ENCODE measurements around the gene OR2Z1. TPM values are rescaled to one million over a fixed set of nuclear protein-coding genes. Genes with fewer than 3 reads are reported as not detected.
"Not testable (repeated sequence)": the region's sequence is repeated elsewhere in the genome, so short reads cannot be mapped to it uniquely, and the experiment has no call there.

OR2Z1 gene
- total RNA-seq, 1 experiment from 2014 or later = not detected

- TF ChIP-seq SP1 (CRISPR knock-in tag; conservative IDR thresholded peaks at IDR 0.05) (no peak), TCF7 (CRISPR knock-in tag; IDR thresholded peaks at IDR 0.05; ENCODE audit: low read depth) (no peak), ZNF423 (CRISPR knock-in tag; IDR thresholded peaks at IDR 0.05) (no peak)
- TF ChIP-seq, protein P1, sequence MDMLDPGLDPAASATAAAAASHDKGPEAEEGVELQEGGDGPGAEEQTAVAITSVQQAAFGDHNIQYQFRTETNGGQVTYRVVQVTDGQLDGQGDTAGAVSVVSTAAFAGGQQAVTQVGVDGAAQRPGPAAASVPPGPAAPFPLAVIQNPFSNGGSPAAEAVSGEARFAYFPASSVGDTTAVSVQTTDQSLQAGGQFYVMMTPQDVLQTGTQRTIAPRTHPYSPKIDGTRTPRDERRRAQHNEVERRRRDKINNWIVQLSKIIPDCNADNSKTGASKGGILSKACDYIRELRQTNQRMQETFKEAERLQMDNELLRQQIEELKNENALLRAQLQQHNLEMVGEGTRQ (CRISPR knock-in tag; IDR thresholded peaks at IDR 0.05) = no peak
Observed at GRCh38 chr19:8738377-8738776, 16.9 kb downstream of the OR2Z1 start (continued).

GRCh38 chr19:8739291-8740065, 18.0 kb downstream of the OR2Z1 start:
- ATAC-seq; H3K4me3 Mint-ChIP-seq; H3K27me3 Mint-ChIP-seq (ENCODE audit: low read depth); H3K27ac Mint-ChIP-seq; DNase-seq (ENCODE audit: low spot score); POLR2A ChIA-PET; H3K4me1 Mint-ChIP-seq; CTCF ChIA-PET: not testable (repeated sequence)
- H3K36me3 Mint-ChIP-seq = peaks cover 37% of the 10 kb centered on the region
- H3K9me3 Mint-ChIP-seq = peaks cover 41% of the 10 kb centered on the region

DNA sequence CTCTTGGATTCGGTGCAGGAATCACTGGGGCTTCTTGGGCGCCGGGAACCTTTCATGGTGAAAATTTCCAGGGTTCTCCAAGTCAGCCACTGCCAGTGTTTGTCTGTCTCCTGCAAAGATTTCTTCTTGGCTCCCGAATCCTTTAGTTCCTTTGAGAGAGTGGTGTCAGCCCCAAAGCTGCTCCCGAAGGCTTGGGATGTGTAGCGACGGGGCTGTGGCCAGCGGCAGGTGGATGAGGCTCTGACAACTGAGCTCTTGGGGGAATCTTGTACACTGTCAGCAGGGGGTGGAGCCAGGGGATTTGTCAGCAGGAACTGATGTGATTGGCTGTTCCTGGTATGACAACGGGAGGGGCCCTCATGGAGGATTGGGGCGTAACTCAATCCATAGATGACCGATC, 45.8 kb downstream of the OR2Z1 start:
- CTCF ChIA-PET, H3K36me3 Mint-ChIP-seq: not testable (repeated sequence)

DNA sequence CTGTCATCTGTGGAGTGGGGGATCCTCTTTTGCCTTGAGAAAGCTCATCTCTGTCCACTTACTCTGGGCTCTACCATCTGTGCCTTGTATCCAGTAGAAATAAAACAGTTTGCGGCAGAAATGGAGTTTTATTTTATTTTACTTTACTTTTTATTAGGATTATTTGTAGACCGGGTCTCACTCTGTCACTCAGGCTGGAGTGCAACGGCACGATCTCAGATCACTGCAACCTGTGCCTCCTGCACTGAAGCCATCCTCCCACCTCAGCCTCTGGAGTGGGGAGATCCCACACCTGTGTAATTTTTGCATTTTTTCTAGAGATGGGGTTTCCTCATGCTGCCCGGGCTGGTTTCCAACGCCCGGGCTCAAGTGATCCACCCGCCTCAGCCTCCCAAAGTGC, 47.8 kb downstream of the OR2Z1 start:
- DNase-seq (ENCODE audit: low spot score); CTCF ChIA-PET; POLR2A ChIA-PET; H3K27me3 Mint-ChIP-seq (ENCODE audit: low read depth); H3K27ac Mint-ChIP-seq; H3K36me3 Mint-ChIP-seq; H3K4me1 Mint-ChIP-seq; H3K9me3 Mint-ChIP-seq; H3K4me3 Mint-ChIP-seq; ATAC-seq: not testable (repeated sequence)

More for the DNA sequence above, 45.8 kb downstream of the OR2Z1 start:
- POLR2A ChIA-PET; H3K27ac Mint-ChIP-seq; H3K4me1 Mint-ChIP-seq; H3K27me3 Mint-ChIP-seq (ENCODE audit: low read depth); DNase-seq (ENCODE audit: low spot score); H3K4me3 Mint-ChIP-seq; H3K9me3 Mint-ChIP-seq; ATAC-seq: not testable (repeated sequence)

DNA sequence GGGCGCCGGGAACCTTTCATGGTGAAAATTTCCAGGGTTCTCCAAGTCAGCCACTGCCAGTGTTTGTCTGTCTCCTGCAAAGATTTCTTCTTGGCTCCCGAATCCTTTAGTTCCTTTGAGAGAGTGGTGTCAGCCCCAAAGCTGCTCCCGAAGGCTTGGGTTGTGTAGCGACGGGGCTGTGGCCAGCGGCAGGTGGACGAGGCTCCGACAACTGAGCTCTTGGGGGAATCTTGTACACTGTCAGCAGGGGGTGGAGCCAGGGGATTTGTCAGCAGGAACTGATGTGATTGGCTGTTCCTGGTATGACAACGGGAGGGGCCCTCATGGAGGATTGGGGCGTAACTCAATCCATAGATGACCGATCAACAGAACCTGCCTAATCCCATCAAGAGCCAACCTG, 52.2 kb downstream of the OR2Z1 start:
- H3K9me3 Mint-ChIP-seq; H3K4me3 Mint-ChIP-seq; H3K27me3 Mint-ChIP-seq (ENCODE audit: low read depth); H3K4me1 Mint-ChIP-seq; DNase-seq (ENCODE audit: low spot score); POLR2A ChIA-PET; CTCF ChIA-PET; ATAC-seq; H3K36me3 Mint-ChIP-seq; H3K27ac Mint-ChIP-seq: not testable (repeated sequence)

Other genes with a start within 250 kb of the OR2Z1 start
- gene PRAM1, start 219.0 kb upstream of the OR2Z1 start, total RNA-seq (2021) = 0.46 to 1.1 TPM (median 0.66 TPM) in 3 replicates
- gene ZNF414, start 207.5 kb upstream of the OR2Z1 start, total RNA-seq (2021) = 38.2 to 47.4 TPM (median 46.1 TPM) in 3 replicates
- 2.8 to 3.3 TPM (median 3.2 TPM) in 3 replicates for gene MYO1F, start 144.2 kb upstream of the OR2Z1 start, total RNA-seq (2021)
- gene ADAMTS10, start 110.9 kb upstream of the OR2Z1 start, total RNA-seq (2021) = 11.4 to 16.0 TPM (median 14.8 TPM) in 3 replicates
- gene NFILZ, start 91.0 kb upstream of the OR2Z1 start, total RNA-seq (2021) = not detected in 3 replicates
- gene ACTL9, start 22.8 kb upstream of the OR2Z1 start, total RNA-seq (2021) = not detected in 3 replicates
- gene ZNF558, start 110.7 kb downstream of the OR2Z1 start, total RNA-seq (2021) = 3.0 to 3.6 TPM (median 3.6 TPM) in 3 replicates
- gene MBD3L1, start 110.7 kb downstream of the OR2Z1 start, total RNA-seq (2021) = not detected in 3 replicates